Thyroid gland (tissue), 4 donors: ENCODE results near the gene SPECC1.

ENCODE experiments used
- CTCF ChIP-seq, 6 experiments: fragments of 200-600 bp in 3 of 6; fragments of 450-650 bp in 3 of 6; sonication (generic) in 3 of 6; IDR thresholded peaks; one replicate each; pipeline ENCODE4 v1.5.1; 2016 to 2019; ENCODE audit warnings: antibody characterized with exemption in 6 of 6, mild to moderate bottlenecking in 2 of 6, inconsistent platforms in 1 of 6, moderate library complexity in 1 of 6
- POLR2A ChIP-seq, 2 donors: fragments of 450-650 bp; IDR thresholded peaks; one replicate each; pipeline ENCODE4 v1.6.1; 2017; ENCODE audit warnings: antibody characterized with exemption in 2 of 2, mild to moderate bottlenecking in 2 of 2, moderate library complexity in 1 of 2

GRCh38 chr17:20142268-20142667 lies 133.1 kb downstream of the SPECC1 start:
- no peak for TF ChIP-seq CTCF (IDR thresholded peaks at IDR 0.05)
- no peak for TF ChIP-seq POLR2A (IDR thresholded peaks at IDR 0.05)
